ENCODE results near the gene CHAT. TPM values are rescaled to one million over a fixed set of nuclear protein-coding genes. Genes with fewer than 3 reads are reported as not detected.

The CHAT gene
- total RNA-seq, 1 donor from 2014 or later = not detected

GRCh38 chr10:49621561-49621960, 7.7 kb downstream of the CHAT start:
- DNase-seq (ENCODE audit: low read depth) = no peak
- H3K4me3 ChIP-seq (ENCODE audit: low read depth, low read length) = no peak overlapping the region
- TF ChIP-seq CTCF (conservative IDR thresholded peaks at IDR 0.05; ENCODE audit: low read depth, low read length) = no peak

- DNase-seq (ENCODE audit: low read depth) = no peak
- H3K4me3 ChIP-seq (ENCODE audit: low read depth, low read length) = no peak overlapping the region
- no peak for TF ChIP-seq CTCF (conservative IDR thresholded peaks at IDR 0.05; ENCODE audit: low read depth, low read length)
Observed at GRCh38 chr10:49622426-49623425, 8.9 kb downstream of the CHAT start.

- H3K4me3 ChIP-seq (ENCODE audit: low read depth, low read length) = no peak overlapping the region
- DNase-seq (ENCODE audit: low read depth) = no peak
- no peak for TF ChIP-seq CTCF (conservative IDR thresholded peaks at IDR 0.05; ENCODE audit: low read depth, low read length)
Observed at GRCh38 chr10:49624629-49625028, 10.8 kb downstream of the CHAT start.

GRCh38 chr10:49625411-49625810, 11.6 kb downstream of the CHAT start:
- TF ChIP-seq CTCF (conservative IDR thresholded peaks at IDR 0.05; ENCODE audit: low read depth, low read length) = no peak
- DNase-seq (ENCODE audit: low read depth) = no peak
- H3K4me3 ChIP-seq (ENCODE audit: low read depth, low read length) = no peak overlapping the region

GRCh38 chr10:49627038-49627437, 13.2 kb downstream of the CHAT start:
- no peak for TF ChIP-seq CTCF (conservative IDR thresholded peaks at IDR 0.05; ENCODE audit: low read depth, low read length)
- DNase-seq (ENCODE audit: low read depth) = no peak
- no peak overlapping the region for H3K4me3 ChIP-seq (ENCODE audit: low read depth, low read length)

GRCh38 chr10:49627644-49628247, 13.9 kb downstream of the CHAT start:
- H3K4me3 ChIP-seq (ENCODE audit: low read depth, low read length) = no peak overlapping the region
- TF ChIP-seq CTCF (conservative IDR thresholded peaks at IDR 0.05; ENCODE audit: low read depth, low read length) = no peak
- no peak for DNase-seq (ENCODE audit: low read depth)

Measured in epithelial cell of proximal tubule (primary cell).